Endothelial cell of umbilical vein (primary cell): ENCODE results near the gene FAM219B. TPM values are rescaled to one million over a fixed set of nuclear protein-coding genes. Genes with fewer than 3 reads are reported as not detected.

Experiments
- BruUV-seq: library from RNA; stranded (reverse); fragments of 400-500 nt; replicated peaks from 2 replicates; lab custom pipeline; 2021; lab: Mats Ljungman, UMichigan
- CTCF ChIA-PET: fragments of 300-600, 350-600 bp; sonication (Branson Sonifier 250); formaldehyde crosslinking; loops from one replicate; lab custom pipeline; 2021; ENCODE audit warnings: antibody characterized with exemption, inconsistent platforms; lab: Charles Lee
- POLR2A ChIA-PET: fragments of 300-600, 350-600 bp; sonication (Branson Sonifier 250); formaldehyde crosslinking; loops from one replicate; lab custom pipeline; 2021; ENCODE audit warnings: antibody characterized with exemption, inconsistent platforms; lab: Charles Lee
- DNase-seq: peaks from one replicate; pipeline ENCODE4 v3.0.0-alpha.2; 2011; ENCODE audit warnings: low read depth, low spot score
- FAIRE-seq: peaks from 2 replicates; lab custom pipeline; 2011; peaks lifted over from hg19 to GRCh38; lab: Jason Lieb, UNC
- H2AFZ ChIP-seq: 2 replicates; pipeline ENCODE4 v1.6.0; 2012; ENCODE audit warnings: low read depth, low read length, control low read depth, inconsistent platforms
- H3K27ac ChIP-seq: 2 replicates; pipeline ENCODE4 v1.5.1; 2011; ENCODE audit warnings: low read depth, mild to moderate bottlenecking, control low read depth, low read length, moderate library complexity; ENCODE audit not compliant: insufficient read depth
- H3K27me3 ChIP-seq, 2 experiments: 2 replicates each; pipeline versions ENCODE4 v1.6.0 to v1.6.1; 2011; ENCODE audit warnings: low read length in 2 of 2, mixed read lengths in 1 of 2; ENCODE audit not compliant: control insufficient read depth in 2 of 2, insufficient read depth in 2 of 2
- H3K36me3 ChIP-seq, 2 experiments: 2 replicates in 1 of 2; 3 replicates in 1 of 2; pipeline ENCODE4 v1.5.1; 2011; ENCODE audit warnings: low read length in 2 of 2, mild to moderate bottlenecking in 1 of 2, moderate library complexity in 1 of 2; ENCODE audit not compliant: control insufficient read depth in 2 of 2, insufficient read depth in 2 of 2; ENCODE audit errors: extremely low read depth in 1 of 2
- H3K4me1 ChIP-seq: 3 replicates; pipeline ENCODE4 v1.5.1; 2011; ENCODE audit warnings: mild to moderate bottlenecking, low read length; ENCODE audit not compliant: control insufficient read depth, insufficient read depth; ENCODE audit errors: extremely low read depth
- H3K4me2 ChIP-seq: 2 replicates; pipeline ENCODE4 v1.6.1; 2011; ENCODE audit warnings: low read length, control low read depth, mixed read lengths; ENCODE audit not compliant: insufficient read depth
- H3K4me3 ChIP-seq, 3 experiments: fragments of 200-600 bp in 1 of 3; sonication (generic), shearing (Covaris generic) in 1 of 3; replicated peaks in 1 of 3; 2 replicates each; pipeline ENCODE4 v1.5.1; 2011 to 2016; ENCODE audit warnings: control low read depth in 3 of 3, low read length in 3 of 3, mild to moderate bottlenecking in 2 of 3, inconsistent platforms in 1 of 3, low read depth in 1 of 3, moderate library complexity in 1 of 3; ENCODE audit not compliant: insufficient read depth in 1 of 3
- H3K79me2 ChIP-seq: 2 replicates; pipeline ENCODE4 v1.6.0; 2012; ENCODE audit warnings: low read length, inconsistent platforms; ENCODE audit not compliant: control insufficient read depth, insufficient read depth
- H3K9ac ChIP-seq: replicated peaks from 2 replicates; pipeline ENCODE3; 2011; ENCODE audit warnings: low read length, control low read depth; ENCODE audit not compliant: insufficient read depth; ENCODE audit errors: extremely low read depth
- H3K9me1 ChIP-seq: replicated peaks from 3 replicates; pipeline ENCODE4 v1.6.0; 2011; ENCODE audit warnings: mild to moderate bottlenecking, low read length; ENCODE audit not compliant: control insufficient read depth, insufficient read depth; ENCODE audit errors: extremely low read depth
- H3K9me3 ChIP-seq: replicated peaks from 2 replicates; pipeline ENCODE4 v1.5.1; 2012; ENCODE audit warnings: low read length, inconsistent platforms; ENCODE audit not compliant: control insufficient read depth, insufficient read depth
- H4K20me1 ChIP-seq: replicated peaks from 2 replicates; pipeline ENCODE3; 2011; ENCODE audit warnings: mild to moderate bottlenecking, low read length; ENCODE audit not compliant: control insufficient read depth, insufficient read depth; ENCODE audit errors: extremely low read depth
- EZH2 ChIP-seq: IDR thresholded peaks from 2 replicates; pipeline ENCODE4 v1.6.1; 2012; ENCODE audit warnings: borderline replicate concordance, low read depth, mild to moderate bottlenecking, moderate library complexity, low read length, inconsistent platforms; ENCODE audit not compliant: severe bottlenecking
- FOS ChIP-seq: IDR thresholded peaks from 2 replicates; pipeline ENCODE4 v1.6.1; 2011; ENCODE audit warnings: mild to moderate bottlenecking, low read length, moderate library complexity, borderline replicate concordance; ENCODE audit not compliant: insufficient read depth
- JUN ChIP-seq: IDR thresholded peaks from 2 replicates; pipeline ENCODE4 v1.6.1; 2011; ENCODE audit warnings: borderline replicate concordance, low read depth; ENCODE audit not compliant: insufficient read length, insufficient read depth
- dilution Hi-C: fragments of 300-500 bp; cut with MboI; formaldehyde crosslinking; loops from one replicate; pipeline ENCODE4 v1.15.0; 2019; ENCODE audit warnings: low sequenced_read_pairs; ENCODE audit not compliant: extremely low pct_ligation_motif_present
- intact Hi-C: fragments of 100-400 bp; cut with micrococcal nuclease; formaldehyde crosslinking; loops from one replicate; pipeline ENCODE4 v1.10.0; 2022
- polyA plus RNA-seq, 4 experiments: library from polyadenylated mRNA; depleted of rRNA in 3 of 4; stranded (reverse) in 3 of 4; unstranded in 1 of 4; fragments of >200 nt; gene quantifications; 2 replicates each; pipeline versions ENCODE4 v1.2.1 to v1.2.3, GENCODE V29; 2011 to 2012; ENCODE audit warnings: missing spikeins in 1 of 4
- total RNA-seq: library from RNA; stranded (reverse); gene quantifications from 2 replicates; pipeline ENCODE4 v1.2.3, GENCODE V29; 2021
- TF ChIP-seq, protein P1 (sequence below): IDR thresholded peaks from 2 replicates; pipeline ENCODE4 v1.6.1; 2011; ENCODE audit not compliant: insufficient read depth, insufficient read length
- TF ChIP-seq, protein P2 (sequence below), 2 donors: IDR thresholded peaks; 1 replicate in 1 of 2; 2 replicates in 1 of 2; pipeline ENCODE4 v1.5.1; 2011; ENCODE audit warnings: low read length in 2 of 2, mild to moderate bottlenecking in 2 of 2, moderate library complexity in 2 of 2, control low read depth in 1 of 2, inconsistent platforms in 1 of 2, low read depth in 1 of 2; ENCODE audit not compliant: insufficient read depth in 1 of 2; ENCODE audit errors: extremely low read depth in 1 of 2

The FAM219B gene
- total and polyA plus RNA-seq, 2 donors (not counting 3 experiments of a cell fraction or from before 2014, with no cell fraction given), result 57.7 to 73.0 TPM

DNA sequence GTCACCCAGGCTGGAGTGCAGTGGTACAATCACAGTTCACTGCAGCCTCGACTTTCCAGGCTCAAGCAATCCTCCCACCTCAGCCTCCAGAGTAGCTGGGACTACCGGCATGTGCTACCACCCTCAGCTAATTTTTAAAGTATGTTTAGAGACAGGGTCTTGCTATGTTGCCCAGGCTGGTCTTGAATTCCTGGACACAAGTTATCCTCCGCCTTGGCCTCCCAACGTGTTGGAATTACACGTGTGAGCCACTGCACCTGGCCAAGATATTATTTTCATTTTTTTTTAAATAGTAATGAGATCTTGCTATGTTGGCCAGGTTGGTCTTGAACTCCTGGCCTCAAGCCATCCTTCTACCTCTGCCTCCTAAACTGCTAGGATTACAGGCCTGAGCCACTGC, 21.2 kb downstream of the FAM219B start:
- Histone ChIP-seq H3K4me2 (no peak overlapping the region), H3K4me1 (peaks cover 11% of the 10 kb centered on the region), H3K9me1 (no peaks in the 10 kb centered on the region), H3K79me2 (peaks cover 4% of the 10 kb centered on the region), H2AFZ (no peak overlapping the region), H3K4me3 (no peak overlapping the region), H3K27me3 (no peaks in the 10 kb centered on the region), H4K20me1 (no peaks in the 10 kb centered on the region), H3K9ac (no peak overlapping the region), H3K9me3 (no peaks in the 10 kb centered on the region), H3K27ac (no peak overlapping the region), H3K36me3 (no peaks in the 10 kb centered on the region)
- POLR2A ChIA-PET, result no interaction called here
- TF ChIP-seq FOS (no peak), JUN (no peak), EZH2 (no peak)
- TF ChIP-seq, protein P1, sequence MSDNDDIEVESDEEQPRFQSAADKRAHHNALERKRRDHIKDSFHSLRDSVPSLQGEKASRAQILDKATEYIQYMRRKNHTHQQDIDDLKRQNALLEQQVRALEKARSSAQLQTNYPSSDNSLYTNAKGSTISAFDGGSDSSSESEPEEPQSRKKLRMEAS, result no peak
- TF ChIP-seq, protein P2, sequence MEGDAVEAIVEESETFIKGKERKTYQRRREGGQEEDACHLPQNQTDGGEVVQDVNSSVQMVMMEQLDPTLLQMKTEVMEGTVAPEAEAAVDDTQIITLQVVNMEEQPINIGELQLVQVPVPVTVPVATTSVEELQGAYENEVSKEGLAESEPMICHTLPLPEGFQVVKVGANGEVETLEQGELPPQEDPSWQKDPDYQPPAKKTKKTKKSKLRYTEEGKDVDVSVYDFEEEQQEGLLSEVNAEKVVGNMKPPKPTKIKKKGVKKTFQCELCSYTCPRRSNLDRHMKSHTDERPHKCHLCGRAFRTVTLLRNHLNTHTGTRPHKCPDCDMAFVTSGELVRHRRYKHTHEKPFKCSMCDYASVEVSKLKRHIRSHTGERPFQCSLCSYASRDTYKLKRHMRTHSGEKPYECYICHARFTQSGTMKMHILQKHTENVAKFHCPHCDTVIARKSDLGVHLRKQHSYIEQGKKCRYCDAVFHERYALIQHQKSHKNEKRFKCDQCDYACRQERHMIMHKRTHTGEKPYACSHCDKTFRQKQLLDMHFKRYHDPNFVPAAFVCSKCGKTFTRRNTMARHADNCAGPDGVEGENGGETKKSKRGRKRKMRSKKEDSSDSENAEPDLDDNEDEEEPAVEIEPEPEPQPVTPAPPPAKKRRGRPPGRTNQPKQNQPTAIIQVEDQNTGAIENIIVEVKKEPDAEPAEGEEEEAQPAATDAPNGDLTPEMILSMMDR (IDR thresholded peaks at IDR 0.05; ENCODE audit: extremely low read depth in 1 of 2, insufficient read depth in 1 of 2, low read depth in 1 of 2, low read length in 2 of 2), result no peak
- dilution Hi-C loops (no loop called here), intact Hi-C loops (no loop called here)
- no TSS peak for BruUV-seq
- DNase-seq (no peak), FAIRE-seq (no peak)
- CTCF ChIA-PET, result no interaction called here
